Measurements from ENCODE around the gene PREX1.

The PREX1 gene

GRCh38 chr20:48669946-48670605 is 157.7 kb downstream of the PREX1 start:
- DNase-seq (ENCODE audit: low read depth in 1 of 2, low spot score in 1 of 2), result peak; percentile 56 to 87
- Histone ChIP-seq H3K27ac (replicated peaks) (peak overlapping the region; percentile 67), H3K27me3 (ENCODE audit: insufficient read depth, poor library complexity, severe bottlenecking) (no peaks in the 10 kb centered on the region), H3K4me3 (replicated peaks; ENCODE audit: insufficient read depth, low read length) (no peak overlapping the region)
- TF ChIP-seq CTCF (IDR thresholded peaks at IDR 0.05; ENCODE audit: insufficient read depth, low read length) (no peak), SPI1 (IDR thresholded peaks at IDR 0.05; ENCODE audit: borderline replicate concordance, low read depth) (peak; percentile 88)

GRCh38 chr20:48668451-48668946 is 159.3 kb downstream of the PREX1 start:
- Histone ChIP-seq H3K27me3 (ENCODE audit: insufficient read depth, poor library complexity, severe bottlenecking) (no peaks in the 10 kb centered on the region), H3K27ac (replicated peaks) (peak overlapping the region; percentile 47), H3K4me3 (replicated peaks; ENCODE audit: insufficient read depth, low read length) (no peak overlapping the region)
- TF ChIP-seq REST (IDR thresholded peaks at IDR 0.05; ENCODE audit: insufficient replicate concordance, low read depth) (no peak), GABPA (IDR thresholded peaks at IDR 0.05; ENCODE audit: low read depth) (no peak)
- DNase-seq (ENCODE audit: low read depth in 1 of 2, low spot score in 1 of 2), result no peak

DNA sequence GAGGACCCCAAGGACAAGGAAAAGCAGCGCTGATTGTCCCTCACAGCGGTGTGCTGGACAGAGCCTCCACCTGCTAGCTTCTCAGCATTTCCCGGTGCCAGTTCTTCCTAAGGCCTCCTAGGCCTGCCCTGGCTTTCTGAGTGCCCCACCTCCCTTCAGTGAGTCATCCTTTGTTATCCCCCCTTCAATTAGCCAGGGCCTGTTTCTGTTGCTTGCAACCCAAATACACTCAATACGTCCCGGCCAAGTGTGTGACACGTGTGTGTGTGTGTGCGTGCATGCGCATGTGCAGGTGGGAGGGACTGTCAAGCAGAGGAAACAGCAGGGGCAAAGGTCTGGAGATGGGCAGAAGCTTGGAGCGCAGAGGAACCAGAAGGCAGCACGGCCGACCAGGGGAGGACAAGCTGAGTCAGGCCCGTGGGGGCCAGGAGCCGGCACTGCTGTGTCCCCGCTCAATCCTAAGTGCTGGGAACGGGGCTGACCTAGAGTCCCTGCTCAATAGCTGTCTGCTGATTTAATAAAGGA is 159.8 kb downstream of the PREX1 start:
- H3K4me3 ChIP-seq (replicated peaks; ENCODE audit: insufficient read depth, low read length), result no peak overlapping the region
- H3K27ac ChIP-seq (replicated peaks), result peak overlapping the region; percentile 47
- no peaks in the 10 kb centered on the region for H3K27me3 ChIP-seq (ENCODE audit: insufficient read depth, poor library complexity, severe bottlenecking)
- DNase-seq (ENCODE audit: low read depth in 1 of 2, low spot score in 1 of 2), result no peak
- TF ChIP-seq REST (IDR thresholded peaks at IDR 0.05; ENCODE audit: insufficient replicate concordance, low read depth) (no peak), SPI1 (IDR thresholded peaks at IDR 0.05; ENCODE audit: borderline replicate concordance, low read depth) (no peak), POLR2AphosphoS5 (IDR thresholded peaks at IDR 0.05; ENCODE audit: low read depth) (no peak)

DNA sequence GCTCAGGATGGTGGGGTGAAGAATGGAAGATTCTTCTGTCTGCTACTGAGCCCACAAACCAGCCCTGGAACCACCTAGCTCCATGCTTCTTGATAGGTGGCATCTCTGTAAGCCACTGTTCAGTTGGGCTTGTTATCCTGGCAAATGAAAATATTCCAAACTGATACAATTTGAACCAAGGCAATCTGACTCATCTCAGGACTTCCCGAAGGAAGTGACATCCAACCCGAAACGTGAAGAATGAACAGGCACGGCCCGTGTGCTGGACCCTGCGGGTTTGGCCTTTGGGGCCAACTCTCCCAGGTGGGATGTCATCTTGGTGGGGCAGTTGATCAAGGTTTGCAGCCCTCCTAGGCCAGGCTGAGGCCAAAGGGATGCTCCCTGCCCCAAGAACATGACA is 160.3 kb downstream of the PREX1 start:
- H3K4me3 ChIP-seq (replicated peaks; ENCODE audit: insufficient read depth, low read length), result no peak overlapping the region
- no peak for TF ChIP-seq REST (IDR thresholded peaks at IDR 0.05; ENCODE audit: insufficient replicate concordance, low read depth)
- no peak for TF ChIP-seq SPI1 (IDR thresholded peaks at IDR 0.05; ENCODE audit: borderline replicate concordance, low read depth)
- no peak for TF ChIP-seq CTCF (IDR thresholded peaks at IDR 0.05; ENCODE audit: insufficient read depth, low read length)
- no peak for TF ChIP-seq POLR2AphosphoS5 (IDR thresholded peaks at IDR 0.05; ENCODE audit: low read depth)
- TF ChIP-seq GABPA (IDR thresholded peaks at IDR 0.05; ENCODE audit: low read depth), result no peak
- no peaks in the 10 kb centered on the region for H3K27me3 ChIP-seq (ENCODE audit: insufficient read depth, poor library complexity, severe bottlenecking)
- H3K27ac ChIP-seq (replicated peaks), result no peak overlapping the region
- DNase-seq (ENCODE audit: low read depth in 1 of 2, low spot score in 1 of 2), result no peak

Data from HL-60 (cell line).